HepG2 (cell line): ENCODE results near the gene ACADVL. TPM values are rescaled to one million over a fixed set of nuclear protein-coding genes. Genes with fewer than 3 reads are reported as not detected.

Source experiments
- CEBPB ChIP-seq: IDR thresholded peaks from 2 replicates; pipeline ENCODE4 v1.6.1; 2011; ENCODE audit warnings: low read depth, low read length, improper control_type of control experiment, borderline replicate concordance
- ELF4 ChIP-seq: sonication (generic); formaldehyde crosslinking; IDR thresholded peaks from 2 replicates; pipeline ENCODE4 v1.5.0; 2020; ENCODE audit warnings: missing genetic modification reagents, mild to moderate bottlenecking, moderate library complexity, borderline replicate concordance
- KLF12 ChIP-seq: sonication (generic); formaldehyde crosslinking; IDR thresholded peaks from 2 replicates; pipeline ENCODE4 v1.4.0; 2020; ENCODE audit warnings: missing genetic modification reagents, borderline replicate concordance
- SNAPC2 ChIP-seq: sonication (generic); formaldehyde crosslinking; IDR thresholded peaks from 2 replicates; pipeline ENCODE4 v1.8.1; 2022; ENCODE audit warnings: mild to moderate bottlenecking, missing genetic modification reagents
- THAP11 ChIP-seq: IDR thresholded peaks from 2 replicates; pipeline ENCODE4 v1.6.1; 2016; ENCODE audit warnings: missing biosample characterization, missing genetic modification reagents
- U2AF1 ChIP-seq: fragments of 200-400 bp; formaldehyde crosslinking; optimal IDR thresholded peaks from 2 replicates; pipeline ENCODE3; 2017; ENCODE audit warnings: mild to moderate bottlenecking, low read depth, low read length
- ZMAT3 ChIP-seq: sonication (generic); formaldehyde crosslinking; conservative IDR thresholded peaks from 2 replicates; pipeline ENCODE4 v1.7.0; 2021; ENCODE audit warnings: missing genetic modification reagents
- ZNF180 ChIP-seq: sonication (generic); formaldehyde crosslinking; IDR thresholded peaks from 2 replicates; pipeline ENCODE4 v1.4.0; 2020; ENCODE audit warnings: low read depth, missing genetic modification reagents, borderline replicate concordance
- ZNF878 ChIP-seq: sonication (generic); formaldehyde crosslinking; IDR thresholded peaks from 2 replicates; pipeline ENCODE4 v1.8.1; 2023; ENCODE audit warnings: mild to moderate bottlenecking, missing genetic modification reagents, moderate library complexity
- ZNF879 ChIP-seq: sonication (generic); formaldehyde crosslinking; IDR thresholded peaks from 2 replicates; pipeline ENCODE4 v1.8.1; 2023; ENCODE audit warnings: missing genetic modification reagents
- polyA plus RNA-seq, 8 experiments: library from polyadenylated mRNA; depleted of rRNA in 3 of 8; stranded (reverse) in 7 of 8; unstranded in 1 of 8; fragments of >200 nt; fragmentation: Illumina TruSeq in 4 of 8; extraction: Trizol in 4 of 8; gene quantifications; 2 replicates each; pipeline versions ENCODE4 v1.2.1 to v1.2.3, GENCODE V29; 2011 to 2016; ENCODE audit warnings: low read depth in 4 of 8, missing spikeins in 1 of 8, mixed read lengths in 1 of 8; ENCODE audit not compliant: insufficient read depth in 1 of 8
- total RNA-seq, 5 experiments: library from RNA; depleted of rRNA; stranded (reverse); fragments of >200 nt; fragmentation: Illumina TruSeq; extraction: Trizol; gene quantifications; 2 replicates each; pipeline ENCODE4 v1.2.3, GENCODE V29; 2016; ENCODE audit warnings: low read depth in 1 of 5
- TF ChIP-seq, protein P1 (sequence below): sonication (generic); formaldehyde crosslinking; IDR thresholded peaks from 2 replicates; pipeline ENCODE4 v1.4.0; 2020; ENCODE audit warnings: mild to moderate bottlenecking, missing genetic modification reagents
- TF ChIP-seq, protein P2 (sequence below): sonication (generic); formaldehyde crosslinking; IDR thresholded peaks from 2 replicates; pipeline ENCODE4 v1.5.0; 2020; ENCODE audit warnings: mild to moderate bottlenecking, missing genetic modification reagents, borderline replicate concordance

ACADVL gene
- total and polyA plus RNA-seq, 2 of the 13 experiments (the other 11 are each of a cell fraction or from before 2014, with no cell fraction given) = 219 to 412 TPM

GRCh38 chr17:7251661-7252175, 32.0 kb downstream of the ACADVL start, which contains the start of gene CTDNEP1 (continued):
- TF ChIP-seq SNAPC2 (CRISPR knock-in tag) (no peak), KLF12 (CRISPR knock-in tag) (no peak; the same call in 1 of the 2 replicates), ZNF180 (no peak), ZNF878 (CRISPR knock-in tag) (no peak), CEBPB (no peak), U2AF1 (no peak), ZMAT3 (no peak), ZNF879 (CRISPR knock-in tag) (no peak), THAP11 (peak; percentile 91), ELF4 (CRISPR knock-in tag) (peak; percentile 29; the same call in 1 of the 2 replicates)
- TF ChIP-seq, protein P1, sequence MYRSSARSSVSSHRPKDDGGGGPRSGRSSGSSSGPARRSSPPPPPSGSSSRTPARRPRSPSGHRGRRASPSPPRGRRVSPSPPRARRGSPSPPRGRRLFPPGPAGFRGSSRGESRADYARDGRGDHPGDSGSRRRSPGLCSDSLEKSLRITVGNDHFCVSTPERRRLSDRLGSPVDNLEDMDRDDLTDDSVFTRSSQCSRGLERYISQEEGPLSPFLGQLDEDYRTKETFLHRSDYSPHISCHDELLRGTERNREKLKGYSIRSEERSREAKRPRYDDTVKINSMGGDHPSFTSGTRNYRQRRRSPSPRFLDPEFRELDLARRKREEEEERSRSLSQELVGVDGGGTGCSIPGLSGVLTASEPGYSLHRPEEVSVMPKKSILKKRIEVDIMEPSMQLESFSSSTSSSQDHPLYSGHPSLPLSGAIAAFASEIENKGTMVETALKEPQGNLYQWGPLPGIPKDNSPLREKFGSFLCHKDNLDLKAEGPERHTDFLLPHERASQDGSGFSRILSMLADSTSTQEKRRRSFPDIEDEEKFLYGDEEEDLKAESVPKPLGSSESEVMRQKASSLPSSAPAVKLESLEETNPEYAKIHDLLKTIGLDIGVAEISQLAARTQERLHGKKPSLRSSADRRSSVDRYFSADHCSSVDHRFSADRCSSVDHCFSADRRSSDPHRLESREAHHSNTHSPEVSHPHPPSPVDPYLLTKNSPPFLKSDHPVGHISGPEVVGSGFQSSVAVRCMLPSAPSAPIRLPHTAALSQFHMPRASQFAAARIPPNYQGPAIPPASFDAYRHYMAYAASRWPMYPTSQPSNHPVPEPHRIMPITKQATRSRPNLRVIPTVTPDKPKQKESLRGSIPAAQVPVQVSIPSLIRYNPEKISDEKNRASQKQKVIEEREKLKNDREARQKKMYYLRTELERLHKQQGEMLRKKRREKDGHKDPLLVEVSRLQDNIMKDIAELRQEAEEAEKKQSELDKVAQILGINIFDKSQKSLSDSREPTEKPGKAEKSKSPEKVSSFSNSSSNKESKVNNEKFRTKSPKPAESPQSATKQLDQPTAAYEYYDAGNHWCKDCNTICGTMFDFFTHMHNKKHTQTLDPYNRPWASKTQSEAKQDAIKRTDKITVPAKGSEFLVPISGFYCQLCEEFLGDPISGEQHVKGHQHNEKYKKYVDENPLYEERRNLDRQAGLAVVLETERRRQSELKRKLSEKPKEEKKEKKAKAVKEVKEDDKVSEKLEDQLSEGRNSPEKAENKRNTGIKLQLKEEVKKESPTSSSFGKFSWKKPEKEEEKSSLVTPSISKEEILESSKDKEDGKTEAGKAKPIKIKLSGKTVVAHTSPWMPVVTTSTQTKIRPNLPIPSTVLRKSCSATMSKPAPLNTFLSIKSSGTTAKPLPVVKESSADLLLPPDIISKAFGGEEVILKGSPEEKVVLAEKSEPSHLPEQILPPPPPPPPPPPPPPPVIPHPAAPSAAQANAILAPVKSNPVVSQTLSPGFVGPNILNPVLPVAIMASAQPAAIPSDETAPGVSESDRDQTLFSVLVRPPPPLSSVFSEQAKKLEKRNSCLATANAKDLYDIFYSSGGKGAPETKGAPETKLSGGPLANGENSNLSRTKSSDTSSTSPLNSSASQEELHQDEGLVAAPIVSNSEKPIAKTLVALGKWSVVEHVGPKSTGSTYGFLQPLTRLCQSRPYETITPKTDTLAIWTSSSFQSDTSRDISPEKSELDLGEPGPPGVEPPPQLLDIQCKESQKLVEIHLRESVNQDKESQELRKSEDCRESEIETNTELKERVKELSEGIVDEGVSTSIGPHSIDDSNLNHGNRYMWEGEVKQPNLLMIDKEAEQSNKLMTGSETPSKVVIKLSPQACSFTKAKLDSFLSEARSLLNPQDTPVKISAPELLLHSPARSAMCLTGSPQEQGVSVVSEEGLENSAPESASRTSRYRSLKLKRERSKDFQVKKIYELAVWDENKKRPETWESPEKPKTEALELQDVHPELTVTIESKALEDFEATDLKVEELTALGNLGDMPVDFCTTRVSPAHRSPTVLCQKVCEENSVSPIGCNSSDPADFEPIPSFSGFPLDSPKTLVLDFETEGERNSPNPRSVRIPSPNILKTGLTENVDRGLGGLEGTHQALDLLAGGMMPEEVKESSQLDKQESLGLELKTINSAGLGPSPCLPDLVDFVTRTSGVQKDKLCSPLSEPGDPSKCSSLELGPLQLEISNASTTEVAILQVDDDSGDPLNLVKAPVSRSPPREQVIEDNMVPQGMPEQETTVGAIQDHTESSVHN (CRISPR knock-in tag) = no peak
- TF ChIP-seq, protein P2, sequence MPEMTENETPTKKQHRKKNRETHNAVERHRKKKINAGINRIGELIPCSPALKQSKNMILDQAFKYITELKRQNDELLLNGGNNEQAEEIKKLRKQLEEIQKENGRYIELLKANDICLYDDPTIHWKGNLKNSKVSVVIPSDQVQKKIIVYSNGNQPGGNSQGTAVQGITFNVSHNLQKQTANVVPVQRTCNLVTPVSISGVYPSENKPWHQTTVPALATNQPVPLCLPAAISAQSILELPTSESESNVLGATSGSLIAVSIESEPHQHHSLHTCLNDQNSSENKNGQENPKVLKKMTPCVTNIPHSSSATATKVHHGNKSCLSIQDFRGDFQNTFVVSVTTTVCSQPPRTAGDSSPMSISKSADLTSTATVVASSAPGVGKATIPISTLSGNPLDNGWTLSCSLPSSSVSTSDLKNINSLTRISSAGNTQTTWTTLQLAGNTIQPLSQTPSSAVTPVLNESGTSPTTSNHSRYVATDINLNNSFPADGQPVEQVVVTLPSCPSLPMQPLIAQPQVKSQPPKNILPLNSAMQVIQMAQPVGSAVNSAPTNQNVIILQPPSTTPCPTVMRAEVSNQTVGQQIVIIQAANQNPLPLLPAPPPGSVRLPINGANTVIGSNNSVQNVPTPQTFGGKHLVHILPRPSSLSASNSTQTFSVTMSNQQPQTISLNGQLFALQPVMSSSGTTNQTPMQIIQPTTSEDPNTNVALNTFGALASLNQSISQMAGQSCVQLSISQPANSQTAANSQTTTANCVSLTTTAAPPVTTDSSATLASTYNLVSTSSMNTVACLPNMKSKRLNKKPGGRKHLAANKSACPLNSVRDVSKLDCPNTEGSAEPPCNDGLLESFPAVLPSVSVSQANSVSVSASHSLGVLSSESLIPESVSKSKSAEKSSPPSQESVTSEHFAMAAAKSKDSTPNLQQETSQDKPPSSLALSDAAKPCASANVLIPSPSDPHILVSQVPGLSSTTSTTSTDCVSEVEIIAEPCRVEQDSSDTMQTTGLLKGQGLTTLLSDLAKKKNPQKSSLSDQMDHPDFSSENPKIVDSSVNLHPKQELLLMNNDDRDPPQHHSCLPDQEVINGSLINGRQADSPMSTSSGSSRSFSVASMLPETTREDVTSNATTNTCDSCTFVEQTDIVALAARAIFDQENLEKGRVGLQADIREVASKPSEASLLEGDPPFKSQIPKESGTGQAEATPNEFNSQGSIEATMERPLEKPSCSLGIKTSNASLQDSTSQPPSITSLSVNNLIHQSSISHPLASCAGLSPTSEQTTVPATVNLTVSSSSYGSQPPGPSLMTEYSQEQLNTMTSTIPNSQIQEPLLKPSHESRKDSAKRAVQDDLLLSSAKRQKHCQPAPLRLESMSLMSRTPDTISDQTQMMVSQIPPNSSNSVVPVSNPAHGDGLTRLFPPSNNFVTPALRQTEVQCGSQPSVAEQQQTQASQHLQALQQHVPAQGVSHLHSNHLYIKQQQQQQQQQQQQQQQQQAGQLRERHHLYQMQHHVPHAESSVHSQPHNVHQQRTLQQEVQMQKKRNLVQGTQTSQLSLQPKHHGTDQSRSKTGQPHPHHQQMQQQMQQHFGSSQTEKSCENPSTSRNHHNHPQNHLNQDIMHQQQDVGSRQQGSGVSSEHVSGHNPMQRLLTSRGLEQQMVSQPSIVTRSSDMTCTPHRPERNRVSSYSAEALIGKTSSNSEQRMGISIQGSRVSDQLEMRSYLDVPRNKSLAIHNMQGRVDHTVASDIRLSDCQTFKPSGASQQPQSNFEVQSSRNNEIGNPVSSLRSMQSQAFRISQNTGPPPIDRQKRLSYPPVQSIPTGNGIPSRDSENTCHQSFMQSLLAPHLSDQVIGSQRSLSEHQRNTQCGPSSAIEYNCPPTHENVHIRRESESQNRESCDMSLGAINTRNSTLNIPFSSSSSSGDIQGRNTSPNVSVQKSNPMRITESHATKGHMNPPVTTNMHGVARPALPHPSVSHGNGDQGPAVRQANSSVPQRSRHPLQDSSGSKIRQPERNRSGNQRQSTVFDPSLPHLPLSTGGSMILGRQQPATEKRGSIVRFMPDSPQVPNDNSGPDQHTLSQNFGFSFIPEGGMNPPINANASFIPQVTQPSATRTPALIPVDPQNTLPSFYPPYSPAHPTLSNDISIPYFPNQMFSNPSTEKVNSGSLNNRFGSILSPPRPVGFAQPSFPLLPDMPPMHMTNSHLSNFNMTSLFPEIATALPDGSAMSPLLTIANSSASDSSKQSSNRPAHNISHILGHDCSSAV = no peak
